ENCODE results near the gene CACNA2D3. TPM values are rescaled to one million over a fixed set of nuclear protein-coding genes. Genes with fewer than 3 reads are reported as not detected.

CACNA2D3 gene
- total RNA-seq, 1 donor from 2014 or later, result 3.6 TPM

DNA sequence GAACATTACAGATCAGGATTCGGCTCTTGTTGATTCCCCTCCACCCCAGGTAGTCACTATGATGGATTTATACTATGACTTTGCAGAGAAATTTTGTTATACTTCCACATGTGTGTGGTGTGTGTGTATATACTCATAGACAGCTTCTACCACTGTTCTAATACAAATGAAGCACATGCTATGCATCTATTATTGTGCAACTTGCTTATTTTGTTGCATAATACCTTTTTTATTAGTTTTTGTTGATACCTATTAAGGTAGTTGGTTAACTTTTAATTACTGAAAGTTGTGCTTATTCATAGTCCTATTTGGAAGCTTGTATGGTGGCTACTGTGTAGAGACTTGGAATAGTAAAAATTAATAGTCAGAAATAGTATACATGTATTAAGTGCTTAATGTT, 140.6 kb downstream of the CACNA2D3 start:
- intact Hi-C loops (cut with DNase I), result no loop called here
- TF ChIP-seq, protein P1, sequence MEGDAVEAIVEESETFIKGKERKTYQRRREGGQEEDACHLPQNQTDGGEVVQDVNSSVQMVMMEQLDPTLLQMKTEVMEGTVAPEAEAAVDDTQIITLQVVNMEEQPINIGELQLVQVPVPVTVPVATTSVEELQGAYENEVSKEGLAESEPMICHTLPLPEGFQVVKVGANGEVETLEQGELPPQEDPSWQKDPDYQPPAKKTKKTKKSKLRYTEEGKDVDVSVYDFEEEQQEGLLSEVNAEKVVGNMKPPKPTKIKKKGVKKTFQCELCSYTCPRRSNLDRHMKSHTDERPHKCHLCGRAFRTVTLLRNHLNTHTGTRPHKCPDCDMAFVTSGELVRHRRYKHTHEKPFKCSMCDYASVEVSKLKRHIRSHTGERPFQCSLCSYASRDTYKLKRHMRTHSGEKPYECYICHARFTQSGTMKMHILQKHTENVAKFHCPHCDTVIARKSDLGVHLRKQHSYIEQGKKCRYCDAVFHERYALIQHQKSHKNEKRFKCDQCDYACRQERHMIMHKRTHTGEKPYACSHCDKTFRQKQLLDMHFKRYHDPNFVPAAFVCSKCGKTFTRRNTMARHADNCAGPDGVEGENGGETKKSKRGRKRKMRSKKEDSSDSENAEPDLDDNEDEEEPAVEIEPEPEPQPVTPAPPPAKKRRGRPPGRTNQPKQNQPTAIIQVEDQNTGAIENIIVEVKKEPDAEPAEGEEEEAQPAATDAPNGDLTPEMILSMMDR (IDR thresholded peaks at IDR 0.05), result no peak
- no peak for DNase-seq
- H3K36me3 ChIP-seq, result no peaks in the 10 kb centered on the region
- H3K9me3 ChIP-seq, result no peaks in the 10 kb centered on the region
- H3K4me3 ChIP-seq, result no peak overlapping the region
- no peaks in the 10 kb centered on the region for H3K4me1 ChIP-seq
- no peak for ATAC-seq
- H3K27me3 ChIP-seq (ENCODE audit: low read depth), result no peaks in the 10 kb centered on the region
- H3K27ac ChIP-seq, result no peak overlapping the region

- no peak overlapping the region for H3K27ac ChIP-seq
- intact Hi-C loops (cut with DNase I), result no loop called here
- H3K9me3 ChIP-seq, result no peaks in the 10 kb centered on the region
- TF ChIP-seq, protein P1 (IDR thresholded peaks at IDR 0.05), result no peak
- H3K4me3 ChIP-seq, result no peak overlapping the region
- ATAC-seq, result no peak
- H3K27me3 ChIP-seq (ENCODE audit: low read depth), result no peaks in the 10 kb centered on the region
- H3K36me3 ChIP-seq, result no peaks in the 10 kb centered on the region
- no peak for DNase-seq
- no peaks in the 10 kb centered on the region for H3K4me1 ChIP-seq
Measured at GRCh38 chr3:54264050-54264449, 141.7 kb downstream of the CACNA2D3 start.

GRCh38 chr3:54270816-54271526, 148.6 kb downstream of the CACNA2D3 start:
- no peaks in the 10 kb centered on the region for H3K27me3 ChIP-seq (ENCODE audit: low read depth)
- H3K9me3 ChIP-seq, result no peaks in the 10 kb centered on the region
- intact Hi-C loops (cut with DNase I), result no loop called here
- no peak overlapping the region for H3K27ac ChIP-seq
- no peaks in the 10 kb centered on the region for H3K4me1 ChIP-seq
- H3K4me3 ChIP-seq, result no peak overlapping the region
- DNase-seq (no peak), ATAC-seq (no peak)
- TF ChIP-seq, protein P1 (IDR thresholded peaks at IDR 0.05), result no peak
- H3K36me3 ChIP-seq, result no peaks in the 10 kb centered on the region

GRCh38 chr3:54273791-54274190, 151.4 kb downstream of the CACNA2D3 start:
- Histone ChIP-seq H3K36me3 (no peaks in the 10 kb centered on the region), H3K4me3 (no peak overlapping the region), H3K27ac (no peak overlapping the region), H3K27me3 (ENCODE audit: low read depth) (no peaks in the 10 kb centered on the region), H3K4me1 (no peaks in the 10 kb centered on the region), H3K9me3 (no peaks in the 10 kb centered on the region)
- TF ChIP-seq, protein P1 (IDR thresholded peaks at IDR 0.05), result no peak
- intact Hi-C loops (cut with DNase I), result no loop called here
- no peak for DNase-seq
- ATAC-seq, result no peak

DNA sequence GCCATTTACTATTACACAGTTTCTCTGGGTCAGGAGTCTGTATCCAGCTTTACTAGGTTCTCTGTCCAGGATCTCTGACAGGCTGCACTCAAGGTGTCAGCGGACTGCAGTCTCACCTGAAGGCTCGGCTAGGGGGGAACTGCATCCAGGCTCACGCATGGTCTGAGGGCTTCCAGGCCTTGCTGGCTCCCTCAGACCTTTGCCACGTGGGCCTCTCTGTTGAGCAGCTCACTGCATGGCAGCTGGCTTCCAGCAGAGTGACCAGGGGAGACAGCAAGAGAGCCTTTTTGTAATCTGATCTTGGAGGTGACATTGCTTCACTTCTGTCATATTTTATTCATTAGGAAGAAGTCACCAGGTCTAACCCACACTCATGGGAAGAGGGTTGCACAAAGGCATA, 152.3 kb downstream of the CACNA2D3 start:
- Histone ChIP-seq H3K27me3 (ENCODE audit: low read depth) (no peaks in the 10 kb centered on the region), H3K9me3 (no peaks in the 10 kb centered on the region), H3K36me3 (no peaks in the 10 kb centered on the region), H3K27ac (no peak overlapping the region), H3K4me3 (no peak overlapping the region), H3K4me1 (no peaks in the 10 kb centered on the region)
- TF ChIP-seq, protein P1 (IDR thresholded peaks at IDR 0.05), result no peak
- intact Hi-C loops (cut with DNase I), result no loop called here
- DNase-seq (no peak), ATAC-seq (no peak)
